ENCODE results near the gene ACP1. TPM values are rescaled to one million over a fixed set of nuclear protein-coding genes. Genes with fewer than 3 reads are reported as not detected.

The ACP1 gene
- total and polyA plus RNA-seq, 10 of the 15 experiments (the other 5 are each of a cell fraction or from before 2014, with no cell fraction given), result 120 to 468 (median 175) TPM

- TF ChIP-seq PRDM15 (CRISPR knock-in tag; IDR thresholded peaks at IDR 0.05) (no peak), STAT3 (IDR thresholded peaks at IDR 0.05; ENCODE audit: low read depth, low read length) (no peak), CBFB (IDR thresholded peaks at IDR 0.05; ENCODE audit: low read depth) (no peak), HDGF (IDR thresholded peaks at IDR 0.05) (no peak), NFYA (IDR thresholded peaks at IDR 0.05; ENCODE audit: borderline replicate concordance, low read depth, low read length) (no peak)
- TF ChIP-seq, protein P1, sequence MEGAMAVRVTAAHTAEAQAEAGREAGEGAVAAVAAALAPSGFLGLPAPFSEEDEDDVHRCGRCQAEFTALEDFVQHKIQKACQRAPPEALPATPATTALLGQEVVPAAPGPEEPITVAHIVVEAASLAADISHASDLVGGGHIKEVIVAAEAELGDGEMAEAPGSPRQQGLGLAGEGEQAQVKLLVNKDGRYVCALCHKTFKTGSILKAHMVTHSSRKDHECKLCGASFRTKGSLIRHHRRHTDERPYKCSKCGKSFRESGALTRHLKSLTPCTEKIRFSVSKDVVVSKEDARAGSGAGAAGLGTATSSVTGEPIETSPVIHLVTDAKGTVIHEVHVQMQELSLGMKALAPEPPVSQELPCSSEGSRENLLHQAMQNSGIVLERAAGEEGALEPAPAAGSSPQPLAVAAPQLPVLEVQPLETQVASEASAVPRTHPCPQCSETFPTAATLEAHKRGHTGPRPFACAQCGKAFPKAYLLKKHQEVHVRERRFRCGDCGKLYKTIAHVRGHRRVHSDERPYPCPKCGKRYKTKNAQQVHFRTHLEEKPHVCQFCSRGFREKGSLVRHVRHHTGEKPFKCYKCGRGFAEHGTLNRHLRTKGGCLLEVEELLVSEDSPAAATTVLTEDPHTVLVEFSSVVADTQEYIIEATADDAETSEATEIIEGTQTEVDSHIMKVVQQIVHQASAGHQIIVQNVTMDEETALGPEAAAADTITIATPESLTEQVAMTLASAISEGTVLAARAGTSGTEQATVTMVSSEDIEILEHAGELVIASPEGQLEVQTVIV (IDR thresholded peaks at IDR 0.05; ENCODE audit: borderline replicate concordance, partially characterized antibody), result no peak
These were observed 22.1 kb downstream of the ACP1 start (continued) for GRCh38 chr2:286774-287392.
